ENCODE results near the gene FUBP1.

- TF ChIP-seq CTCF (IDR thresholded peaks at IDR 0.05), result no peak
- TF ChIP-seq POLR2A (IDR thresholded peaks at IDR 0.05; ENCODE audit: low read depth), result no peak
- no peak for TF ChIP-seq POLR2AphosphoS5 (IDR thresholded peaks at IDR 0.05)
These were observed 27.6 kb upstream of the FUBP1 start for GRCh38 chr1:78006521-78006920.

Data from esophagus muscularis mucosa (tissue), 3 donors.